ENCODE data around the gene RSPH9. TPM values are rescaled to one million over a fixed set of nuclear protein-coding genes. Genes with fewer than 3 reads are reported as not detected.
A peak's percentile ranks its signal among the peaks of the same experiment; 100 is the strongest.
"Not testable (repeated sequence)": the region's sequence is repeated elsewhere in the genome, so short reads cannot be mapped to it uniquely, and the experiment has no call there.

Gene RSPH9
- total RNA-seq, 1 experiment from 2014 or later: not detected

DNA sequence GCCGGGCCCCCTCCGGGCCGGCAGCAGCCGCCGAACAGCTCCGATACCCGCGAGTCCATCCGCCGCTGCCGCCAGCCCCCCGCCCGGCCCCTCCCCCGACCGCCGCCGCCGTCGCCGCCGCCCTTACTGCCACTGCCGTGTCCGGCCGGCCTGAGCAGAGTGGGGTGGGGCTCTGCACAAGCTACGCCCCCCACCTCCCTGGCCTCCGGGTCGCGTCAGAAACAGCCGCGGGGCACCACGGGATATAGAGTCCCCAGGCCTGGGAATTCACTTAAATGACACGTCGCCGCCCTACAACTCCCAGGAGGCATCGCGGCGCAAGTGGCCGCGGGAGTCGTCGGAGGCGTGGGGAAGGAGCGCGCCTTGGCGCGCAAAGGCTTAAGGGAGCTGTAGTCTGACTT, 15.7 kb upstream of the RSPH9 start, which contains the start of gene GTPBP2:
TSS of gene GTPBP2 (minus strand) at position 161 of the 401 bp plus-strand sequence. CDS start at position 59, 102 bp downstream.
- peak; percentile 99 for DNase-seq (ENCODE audit: low read depth)

DNA sequence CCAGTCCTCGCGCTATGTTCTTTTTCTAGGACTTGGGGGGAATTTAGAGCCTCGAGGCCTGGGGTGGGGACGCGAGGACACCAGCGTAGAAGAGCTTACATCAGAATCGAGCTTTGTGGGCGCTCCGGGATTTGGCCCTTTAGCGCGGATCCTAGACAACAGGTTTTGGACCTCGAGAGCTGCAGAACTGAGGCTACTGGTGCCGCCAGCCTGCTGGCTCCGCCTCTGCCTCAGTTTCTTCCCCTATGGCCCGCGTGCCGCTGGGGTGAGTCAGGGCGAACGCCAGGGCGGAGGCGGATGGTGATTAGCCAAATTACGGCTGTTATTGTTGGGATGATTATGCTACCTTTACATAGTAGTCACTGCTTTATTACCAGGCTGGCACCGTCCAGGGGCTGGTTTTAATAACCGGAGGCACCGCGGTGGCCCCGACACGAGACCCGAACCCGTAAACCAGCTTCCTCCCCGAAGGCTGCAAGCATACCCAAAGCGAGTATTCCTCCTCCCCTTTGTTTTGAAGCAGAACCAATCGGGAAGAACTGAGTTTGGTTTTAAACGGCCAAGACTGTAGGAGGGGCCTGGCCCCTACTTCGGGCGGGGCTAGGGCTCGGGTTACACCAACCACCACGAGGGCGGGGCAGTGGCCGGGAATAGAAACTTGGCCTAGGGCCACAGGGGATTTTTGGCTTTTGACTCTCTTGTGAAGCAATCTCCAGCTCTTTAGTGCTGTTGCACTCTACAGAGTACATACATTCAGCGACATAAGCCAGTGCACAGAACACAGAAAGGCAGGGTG, 15.1 kb upstream of the RSPH9 start:
- peak; percentile 97 for DNase-seq (ENCODE audit: low read depth)

DNA sequence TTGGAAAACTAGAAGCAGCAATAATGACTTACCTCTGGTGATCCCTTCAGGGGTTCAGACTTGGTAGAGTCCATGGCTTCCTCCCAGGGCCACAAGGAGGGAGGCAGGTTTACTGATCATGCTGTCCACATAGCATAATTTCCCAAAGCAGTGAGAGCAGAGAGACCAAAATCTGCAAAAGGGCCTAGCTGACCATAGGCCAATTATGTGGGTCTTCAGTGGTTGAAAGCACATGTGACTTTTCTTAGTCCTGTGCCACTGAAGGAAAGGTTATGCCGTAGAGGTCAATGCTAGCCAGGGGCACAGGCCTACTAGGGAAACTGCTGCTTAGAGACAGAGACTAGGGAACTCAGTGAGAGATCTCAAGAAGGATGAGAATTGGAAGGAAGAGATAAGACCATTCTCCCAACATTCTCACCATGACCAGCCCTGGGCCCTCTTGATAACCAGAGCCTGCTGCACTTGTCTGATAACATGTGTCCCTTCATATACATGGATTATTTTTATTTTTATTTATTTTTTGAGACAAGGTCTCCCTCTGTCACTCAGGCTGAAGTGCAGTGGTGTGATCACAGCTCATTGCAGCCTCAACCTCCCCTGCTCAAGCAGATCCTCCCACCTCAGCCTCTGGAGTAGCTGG, 13.7 kb upstream of the RSPH9 start:
- DNase-seq (ENCODE audit: low read depth): no peak

DNA sequence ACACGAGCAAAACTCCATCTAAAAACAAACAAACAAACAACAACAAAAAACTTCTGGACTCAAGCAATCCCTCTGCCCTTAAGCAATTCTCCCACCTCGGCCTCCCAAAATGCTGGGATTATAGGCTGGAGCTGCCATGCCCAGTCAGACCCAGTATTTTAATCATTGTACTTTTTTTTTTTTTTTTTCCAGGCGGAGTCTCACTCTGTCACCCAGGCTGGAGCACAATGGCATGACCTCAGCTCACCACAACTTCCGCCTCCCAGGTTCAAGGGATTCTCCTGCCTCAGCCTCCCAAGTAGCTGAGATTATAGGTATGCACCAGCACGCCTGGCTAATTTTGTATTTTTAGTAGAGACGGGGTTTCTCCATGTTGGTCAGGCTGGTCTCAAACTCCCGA, 11.8 kb upstream of the RSPH9 start:
- not testable (repeated sequence) for DNase-seq (ENCODE audit: low read depth)

DNA sequence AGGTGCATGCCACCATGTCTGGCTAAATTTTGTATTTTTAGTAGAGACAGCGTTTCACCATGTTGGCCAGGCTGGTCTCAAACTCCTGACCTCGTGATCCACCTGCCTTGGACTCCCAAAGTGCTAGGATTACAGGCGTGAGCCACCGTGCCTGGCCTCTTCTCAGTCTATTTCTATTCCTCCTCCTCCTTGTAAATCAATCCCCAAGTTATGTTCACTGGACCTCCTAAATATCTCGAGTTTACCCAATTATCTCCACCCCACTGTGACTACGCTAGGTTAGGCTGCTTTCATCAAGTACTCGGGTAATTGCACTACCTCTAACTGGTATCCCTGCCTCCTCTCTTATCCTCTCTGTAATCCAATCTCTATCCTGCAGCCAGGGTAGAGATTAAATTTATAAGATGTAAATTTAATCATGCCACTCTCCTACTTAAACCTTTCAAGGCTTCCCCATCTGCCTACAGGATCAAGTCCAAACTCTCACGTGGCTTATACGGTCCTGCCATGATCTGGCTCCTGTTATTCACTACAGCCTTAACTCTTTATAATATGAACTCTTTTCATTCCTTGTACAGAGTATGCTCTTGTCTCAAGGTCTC, 10.0 kb upstream of the RSPH9 start:
- no peak for DNase-seq (ENCODE audit: low read depth)

DNA sequence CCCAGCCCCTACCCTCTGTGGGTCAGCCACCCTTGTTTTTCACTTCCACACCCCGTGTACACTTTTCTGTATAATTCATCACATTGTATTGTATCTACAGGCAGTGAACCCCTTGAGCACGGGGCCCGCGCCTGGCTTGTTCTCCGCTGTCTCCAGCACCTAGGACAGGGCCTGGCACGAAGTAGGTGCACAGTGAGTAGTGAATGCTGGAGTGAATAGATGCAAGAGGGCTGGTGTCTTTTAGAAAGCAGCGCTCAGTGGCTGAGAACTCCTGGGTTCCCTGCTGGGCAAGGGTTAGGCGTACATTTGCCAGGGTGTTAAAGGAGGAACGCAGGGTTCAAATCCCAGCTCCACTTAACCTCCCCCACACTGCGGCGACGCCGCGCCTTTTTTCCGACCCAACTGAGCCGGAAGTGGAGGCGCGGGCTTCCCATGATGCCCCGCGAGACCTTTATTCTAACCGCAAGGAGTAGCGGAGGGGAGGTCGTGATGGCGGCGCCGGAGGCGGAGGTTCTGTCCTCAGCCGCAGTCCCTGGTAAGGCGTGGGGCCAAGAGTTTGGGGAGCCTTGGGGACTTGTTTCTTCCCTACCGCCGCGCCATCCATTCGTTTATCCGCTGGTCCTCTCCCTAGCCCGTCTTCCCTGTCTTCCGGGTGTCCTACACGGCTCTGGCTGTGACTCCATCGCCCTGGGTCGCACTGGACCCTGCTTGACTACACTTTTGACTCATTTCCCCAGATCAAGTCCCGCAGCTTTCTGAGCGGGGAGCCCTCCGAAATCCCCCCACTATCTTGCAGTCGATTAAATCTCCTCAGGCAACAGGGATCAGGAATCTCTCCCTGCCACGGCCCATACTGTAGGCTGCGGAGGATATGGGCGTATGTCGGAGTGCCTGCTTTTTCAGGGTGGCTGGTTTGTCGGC, 9.2 kb upstream of the RSPH9 start, which contains the start of gene MAD2L1BP:
TSS of gene MAD2L1BP (plus strand) at position 454 of the 921 bp plus-strand sequence. CDS start at position 490, 36 bp downstream.
- peak; percentile 71 for DNase-seq (ENCODE audit: low read depth)

DNA sequence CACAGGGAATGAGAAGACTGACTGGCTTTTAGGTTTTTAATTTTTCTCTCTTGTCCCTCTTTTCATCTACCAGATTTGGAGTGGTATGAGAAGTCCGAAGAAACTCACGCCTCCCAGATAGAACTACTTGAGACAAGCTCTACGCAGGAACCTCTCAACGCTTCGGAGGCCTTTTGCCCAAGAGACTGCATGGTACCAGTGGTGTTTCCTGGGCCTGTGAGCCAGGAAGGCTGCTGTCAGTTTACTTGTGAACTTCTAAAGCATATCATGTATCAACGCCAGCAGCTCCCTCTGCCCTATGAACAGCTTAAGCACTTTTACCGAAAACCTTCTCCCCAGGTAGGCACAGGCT, 8.6 kb upstream of the RSPH9 start:
- no peak for DNase-seq (ENCODE audit: low read depth)

DNA sequence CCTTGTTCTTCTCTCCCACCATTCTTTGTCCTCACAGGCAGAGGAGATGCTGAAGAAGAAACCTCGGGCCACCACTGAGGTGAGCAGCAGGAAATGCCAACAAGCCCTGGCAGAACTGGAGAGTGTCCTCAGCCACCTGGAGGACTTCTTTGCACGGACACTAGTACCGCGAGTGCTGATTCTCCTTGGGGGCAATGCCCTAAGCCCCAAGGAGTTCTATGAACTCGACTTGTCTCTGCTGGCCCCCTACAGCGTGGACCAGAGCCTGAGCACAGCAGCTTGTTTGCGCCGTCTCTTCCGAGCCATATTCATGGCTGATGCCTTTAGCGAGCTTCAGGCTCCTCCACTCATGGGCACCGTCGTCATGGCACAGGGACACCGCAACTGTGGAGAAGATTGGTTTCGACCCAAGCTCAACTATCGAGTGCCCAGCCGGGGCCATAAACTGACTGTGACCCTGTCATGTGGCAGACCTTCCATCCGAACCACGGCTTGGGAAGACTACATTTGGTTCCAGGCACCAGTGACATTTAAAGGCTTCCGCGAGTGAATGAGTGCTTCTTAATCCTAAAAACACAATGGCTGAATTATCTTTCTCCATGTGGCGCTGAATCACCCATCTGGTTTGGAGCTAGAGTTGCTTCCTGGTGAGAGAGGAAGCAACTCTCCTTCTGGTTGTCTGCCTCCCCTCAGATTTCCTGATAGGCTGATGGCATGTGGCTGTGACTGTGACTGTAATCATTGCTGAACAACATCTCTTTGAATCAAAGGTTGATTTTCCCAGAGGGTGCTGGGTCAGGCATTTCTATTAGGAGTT, 4.6 kb upstream of the RSPH9 start:
- no peak for DNase-seq (ENCODE audit: low read depth)

DNA sequence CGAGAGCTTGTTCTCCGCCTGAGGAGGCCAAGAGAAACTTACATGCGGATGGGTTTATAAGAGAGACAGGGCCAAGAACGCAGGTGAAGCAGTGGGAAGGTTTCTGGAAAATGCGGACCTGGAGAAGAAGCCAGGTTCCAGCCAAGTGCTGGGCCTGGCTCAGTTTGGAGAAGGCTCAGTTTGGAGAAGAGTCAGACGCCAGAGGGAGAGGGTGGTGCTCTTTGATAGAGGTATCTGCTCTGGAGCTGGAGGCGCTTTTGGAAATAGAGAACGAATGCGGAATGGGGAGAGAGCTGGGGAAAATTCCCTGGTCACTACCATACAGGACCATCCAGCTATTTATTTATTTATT, 753 bp downstream of the RSPH9 start:
- no peak for DNase-seq (ENCODE audit: low read depth)

DNA sequence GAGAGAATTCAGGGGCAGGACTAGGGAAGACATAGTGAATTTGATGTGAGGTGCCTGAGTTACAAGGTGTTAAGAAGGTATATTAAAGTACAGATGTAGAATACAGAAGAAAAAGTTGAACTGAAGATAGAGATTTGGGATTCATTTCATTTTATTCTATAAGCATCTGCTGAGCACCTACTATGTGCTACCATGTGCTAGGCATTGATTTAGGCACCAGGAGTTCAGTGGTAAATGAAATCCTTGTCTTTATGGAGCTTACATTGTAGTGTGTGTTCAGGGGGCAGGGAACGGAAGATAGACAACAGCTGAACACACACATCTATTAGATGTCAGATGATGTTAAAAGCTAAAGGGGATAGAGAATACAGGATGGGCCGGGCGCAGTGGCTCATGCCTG, 2.8 kb downstream of the RSPH9 start:
- DNase-seq (ENCODE audit: low read depth): no peak

DNA sequence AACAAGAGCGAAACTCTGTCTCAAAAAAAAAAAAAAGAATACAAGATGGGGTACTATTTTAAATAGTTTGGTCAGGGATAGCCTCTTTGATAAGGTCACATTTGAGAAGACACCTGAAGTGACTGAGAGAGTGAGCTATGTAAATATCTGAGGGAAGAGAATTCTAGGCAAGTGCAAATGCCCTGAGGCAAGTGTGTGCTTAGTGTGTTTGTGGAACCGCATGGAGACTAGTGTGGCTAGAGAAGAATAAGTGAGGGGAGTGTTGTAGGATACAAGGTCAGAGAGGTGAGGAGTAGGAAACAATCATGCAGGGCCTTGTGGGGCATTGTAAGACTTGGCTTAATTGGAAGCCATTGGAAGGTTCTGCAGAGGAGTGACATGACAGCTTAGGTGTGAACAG, 3.4 kb downstream of the RSPH9 start:
- no peak for DNase-seq (ENCODE audit: low read depth)

DNA sequence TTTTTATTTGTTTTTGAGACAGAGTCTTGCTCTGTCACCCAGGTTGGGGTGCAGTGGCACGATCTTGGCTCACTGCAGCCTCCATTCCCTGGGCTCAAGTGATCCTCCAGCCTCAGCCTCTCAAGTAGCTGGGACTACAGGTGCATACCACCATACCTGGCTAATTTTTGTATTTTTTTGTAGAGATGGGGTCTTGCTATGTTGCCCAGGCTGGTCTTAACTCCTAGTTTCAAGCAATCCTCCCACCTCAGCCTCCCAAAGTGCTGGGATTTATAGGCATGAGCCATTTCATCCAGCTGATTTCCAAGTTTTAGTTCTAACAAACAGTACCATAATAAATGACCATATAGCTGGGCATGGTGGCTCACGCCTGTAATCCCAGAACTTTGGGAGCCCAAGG, 8.0 kb downstream of the RSPH9 start:
- not testable (repeated sequence) for DNase-seq (ENCODE audit: low read depth)

DNA sequence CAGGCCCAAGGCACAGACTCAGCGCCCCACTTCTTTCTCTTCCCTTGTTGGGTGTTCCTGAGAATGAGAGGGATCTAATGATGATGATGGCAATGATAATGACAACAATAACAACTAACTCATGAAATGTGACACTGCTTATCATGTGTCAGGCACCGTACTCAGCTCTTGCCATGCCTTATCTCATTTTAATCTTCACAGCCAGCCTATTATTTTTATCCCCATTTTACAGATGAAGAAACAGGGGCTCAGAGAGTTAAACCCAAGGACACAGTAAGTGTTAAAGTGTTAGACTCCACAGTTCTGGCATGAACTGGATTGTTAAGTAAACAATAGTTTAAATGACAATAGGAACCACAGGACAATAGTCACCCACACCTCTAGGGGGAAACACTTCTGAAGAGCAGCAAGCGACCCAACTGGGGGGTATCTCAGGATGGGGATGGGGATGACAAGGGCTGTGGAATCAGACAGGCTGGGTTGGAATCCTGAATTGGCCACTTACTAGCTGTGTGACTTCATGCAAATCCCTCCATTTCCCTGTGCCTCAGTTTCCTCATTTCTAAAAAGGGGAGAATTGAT, 12.5 kb downstream of the RSPH9 start:
- no peak for DNase-seq (ENCODE audit: low read depth)

DNA sequence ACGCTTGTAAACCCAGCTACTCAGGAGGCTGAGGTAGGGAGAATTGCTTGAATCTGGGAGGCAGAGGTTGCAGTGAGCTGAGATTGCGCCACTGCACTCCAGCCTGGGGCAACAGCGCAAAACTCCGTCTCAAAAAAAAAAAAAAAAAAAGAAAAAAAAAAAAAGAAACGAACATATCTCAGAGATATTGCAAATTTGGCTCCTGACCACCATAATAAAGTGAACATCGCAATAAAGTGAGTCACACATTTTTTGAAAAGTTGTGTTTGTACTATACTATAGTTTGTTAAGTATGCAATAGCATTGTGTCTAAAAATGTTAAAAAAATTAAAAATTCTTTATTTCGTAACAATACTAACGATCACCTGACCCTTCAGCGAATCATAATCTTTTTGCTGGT, 13.3 kb downstream of the RSPH9 start:
- DNase-seq (ENCODE audit: low read depth): no peak

DNA sequence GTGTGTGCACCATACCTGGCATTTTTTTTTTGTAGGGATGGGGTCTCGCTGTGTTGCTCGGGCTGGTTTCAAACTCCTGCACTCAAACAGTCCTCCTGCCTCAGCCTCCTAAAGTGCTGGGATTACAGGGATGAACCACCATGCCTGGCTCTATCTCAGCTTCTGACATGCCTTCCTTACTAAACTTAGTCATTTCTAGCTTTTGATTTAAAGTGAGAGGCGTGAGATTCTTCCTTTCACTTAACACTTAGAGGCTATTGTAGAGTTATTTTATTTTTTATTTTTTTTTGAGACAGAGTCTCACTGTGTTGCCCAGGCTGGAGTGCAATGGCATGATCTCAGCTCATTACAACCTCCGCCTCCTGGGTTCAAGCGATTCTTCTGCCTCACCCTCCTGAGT, 18.1 kb downstream of the RSPH9 start:
- not testable (repeated sequence) for DNase-seq (ENCODE audit: low read depth)

DNA sequence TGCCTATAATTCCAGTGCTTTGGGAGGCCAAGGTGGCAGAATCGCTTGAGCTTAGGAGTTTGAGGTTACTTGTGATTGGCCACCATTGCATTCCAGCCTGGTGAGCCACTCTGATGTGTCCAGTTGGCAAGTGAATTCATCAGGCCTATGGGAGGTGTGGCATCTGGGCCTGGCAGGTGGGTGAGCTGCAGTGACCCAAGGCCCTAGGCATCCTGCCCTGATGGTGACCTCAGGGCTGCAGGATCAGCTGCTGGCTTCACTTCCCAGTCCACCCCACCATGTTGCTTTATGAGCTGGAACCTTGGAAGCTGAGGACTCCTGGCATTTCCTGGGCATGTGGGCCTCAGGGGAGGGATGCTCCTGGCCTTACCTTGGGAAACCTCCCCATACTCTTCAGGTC, 20.5 kb downstream of the RSPH9 start:
- DNase-seq (ENCODE audit: low read depth): peak; percentile 84

DNA sequence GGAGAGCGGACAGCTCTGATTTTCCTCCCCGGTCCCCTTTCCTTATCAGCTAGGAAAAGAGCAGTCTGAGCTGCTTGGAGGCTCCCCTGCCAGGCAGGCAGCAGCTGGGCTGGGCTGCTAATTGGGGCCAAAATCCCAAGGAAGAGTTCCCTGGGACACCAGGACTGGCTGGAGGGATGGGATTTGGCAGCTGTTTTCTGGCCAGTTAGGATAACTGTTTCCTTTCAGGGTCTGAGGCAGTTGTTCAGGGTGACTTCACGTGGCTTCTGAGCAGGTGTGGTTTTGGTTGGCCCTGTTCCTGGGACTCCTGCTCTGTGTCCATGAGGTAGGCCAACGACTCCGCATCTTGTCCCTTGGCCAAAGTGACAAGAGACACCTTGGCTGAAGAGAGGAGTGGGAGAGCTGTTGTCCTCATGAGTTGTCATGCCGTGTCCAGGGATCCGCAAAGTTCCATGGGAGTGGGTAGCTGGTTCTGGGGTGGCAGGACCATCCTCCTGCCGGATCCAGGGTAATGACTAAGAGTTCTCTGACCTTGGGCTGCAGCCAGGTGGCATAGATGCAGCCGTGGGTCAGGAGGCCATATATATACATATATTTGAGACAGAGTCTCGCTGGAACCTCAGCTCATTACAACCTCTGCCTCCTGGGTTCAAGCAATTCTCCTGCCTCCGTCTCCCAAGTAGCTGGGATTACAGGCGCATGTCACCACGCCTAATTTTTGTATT, 21.5 kb downstream of the RSPH9 start:
- peak; percentile 55 for DNase-seq (ENCODE audit: low read depth)

DNA sequence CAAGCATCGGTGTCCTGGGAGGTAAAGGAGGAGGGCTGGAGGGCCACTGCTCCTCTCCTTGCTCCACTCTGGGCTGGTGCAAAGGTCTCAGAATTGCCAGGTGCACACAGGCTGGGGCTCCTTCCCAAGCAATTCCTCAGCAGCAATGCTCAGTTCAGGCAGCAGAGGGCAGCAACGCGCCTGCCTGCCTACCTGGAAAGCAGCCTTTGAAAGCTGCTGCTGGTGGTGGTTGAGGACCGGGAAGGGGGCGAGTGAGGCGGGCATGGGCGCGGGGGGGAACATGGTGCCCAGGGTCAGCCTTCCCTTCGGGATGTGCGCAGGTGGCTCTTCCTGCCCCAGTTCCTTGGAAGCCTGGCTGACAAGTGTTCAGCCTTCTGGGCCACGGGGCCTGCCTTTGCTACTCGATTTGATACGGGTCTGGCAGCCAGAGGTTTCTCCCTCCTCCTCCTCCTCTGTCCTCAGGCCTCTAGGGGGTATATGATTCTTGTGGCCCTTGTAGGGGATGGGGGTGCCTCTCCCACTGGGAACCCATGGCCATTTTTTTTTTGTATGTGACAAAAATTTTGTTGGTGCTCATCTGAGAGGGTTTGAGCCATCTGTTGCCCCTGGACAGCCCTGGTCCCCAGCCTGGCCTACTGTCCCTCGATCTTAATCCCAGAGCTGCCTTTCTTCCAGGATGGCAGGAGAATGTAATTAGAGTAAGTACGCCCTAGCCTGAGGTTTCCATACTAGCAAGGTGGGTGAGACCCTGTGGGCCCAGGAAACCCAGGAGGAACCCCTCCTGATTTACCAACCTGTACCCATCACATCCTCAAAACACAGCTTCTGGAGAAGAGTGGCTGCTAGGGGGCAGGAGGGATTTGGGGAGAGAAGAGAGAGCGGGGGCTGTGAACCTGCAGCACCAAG, 22.7 kb downstream of the RSPH9 start:
- DNase-seq (ENCODE audit: low read depth): peak; percentile 64

Data from LHCN-M2 (cell line).